ENCODE results near the gene TRPV2.

- no peak for TF ChIP-seq ZNF263 (CRISPR knock-in tag; IDR thresholded peaks at IDR 0.05; ENCODE audit: borderline replicate concordance)
- TF ChIP-seq ZBTB1 (CRISPR knock-in tag; IDR thresholded peaks at IDR 0.05; ENCODE audit: borderline replicate concordance, low read depth): no peak
- TF ChIP-seq JUND (IDR thresholded peaks at IDR 0.05; ENCODE audit: borderline replicate concordance, low read depth, low read length): no peak
- no peak for TF ChIP-seq JUND (tag; IDR thresholded peaks at IDR 0.05; ENCODE audit: borderline replicate concordance, low read depth, low read length)
- no peak for TF ChIP-seq FOSL1 (tag; conservative IDR thresholded peaks at IDR 0.05)
- no peak for TF ChIP-seq FOXJ3 (CRISPR knock-in tag; IDR thresholded peaks at IDR 0.05)
- TF ChIP-seq ZKSCAN8 (CRISPR knock-in tag; IDR thresholded peaks at IDR 0.05): no peak
- no peak for TF ChIP-seq CTCF (IDR thresholded peaks at IDR 0.05 in 2 of 3, conservative IDR thresholded peaks at IDR 0.05 in 1 of 3; ENCODE audit: insufficient read depth in 2 of 3, low read depth in 1 of 3, low read length in 3 of 3)
- no peak for TF ChIP-seq ZNF318 (IDR thresholded peaks at IDR 0.05; ENCODE audit: borderline replicate concordance in 1 of 2, low read depth in 1 of 2)
- TF ChIP-seq ELF4 (CRISPR knock-in tag; IDR thresholded peaks at IDR 0.05): no peak
Measured at GRCh38 chr17:16450028-16450427, 34.7 kb downstream of the TRPV2 start.
